Naive thymus-derived CD4-positive, alpha-beta T cell (primary cell): ENCODE results near the gene SPIRE2. TPM values are rescaled to one million over a fixed set of nuclear protein-coding genes. Genes with fewer than 3 reads are reported as not detected.
"Not testable (repeated sequence)": the region's sequence is repeated elsewhere in the genome, so short reads cannot be mapped to it uniquely, and the experiment has no call there.

Experiments used
- ATAC-seq: fragments of 150-1000 bp; cut with Tn5 transposase; 2 replicates; pipeline ENCODE4 v1.10.0; 2021; ENCODE audit warnings: mild to moderate bottlenecking, moderate library complexity
- CTCF ChIA-PET: fragments of 350-600 bp; sonication (Branson Sonifier 250); formaldehyde crosslinking; loops from one replicate; lab custom pipeline; 2021; ENCODE audit warnings: antibody characterized with exemption; lab: Charles Lee
- POLR2A ChIA-PET: fragments of 350-600 bp; sonication (Branson Sonifier 250); formaldehyde crosslinking; loops from one replicate; lab custom pipeline; 2021; ENCODE audit warnings: antibody characterized with exemption, inconsistent platforms; lab: Charles Lee
- DNase-seq, 9 donors: peaks; one replicate each; pipeline versions ENCODE4 v3.0.0 to v3.0.0-alpha.2; 2020 to 2022; ENCODE audit warnings: mixed read lengths in 1 of 9
- H3K27ac ChIP-seq: one replicate; pipeline ENCODE4 v1.7.0; 2013; ENCODE audit warnings: mild to moderate bottlenecking, low read depth, low read length, moderate library complexity
- H3K27me3 ChIP-seq, 2 donors: one replicate each; pipeline ENCODE4 v1.7.0; 2013; ENCODE audit warnings: low read length in 2 of 2, mild to moderate bottlenecking in 2 of 2, moderate library complexity in 2 of 2; ENCODE audit not compliant: control insufficient read depth in 2 of 2, insufficient read depth in 2 of 2
- H3K36me3 ChIP-seq, 3 experiments: 1 replicate in 2 of 3; 2 replicates in 1 of 3; pipeline ENCODE4 v1.7.0; 2013; ENCODE audit warnings: low read length in 3 of 3, mild to moderate bottlenecking in 3 of 3, moderate library complexity in 1 of 3; ENCODE audit not compliant: insufficient read depth in 3 of 3, control insufficient read depth in 2 of 3
- H3K4me1 ChIP-seq, 2 donors: one replicate each; pipeline ENCODE4 v1.7.0; 2013; ENCODE audit warnings: low read length in 2 of 2, mild to moderate bottlenecking in 2 of 2, moderate library complexity in 1 of 2; ENCODE audit not compliant: control insufficient read depth in 2 of 2, insufficient read depth in 2 of 2
- H3K4me3 ChIP-seq: 2 replicates; pipeline ENCODE4 v1.7.0; 2013; ENCODE audit warnings: mild to moderate bottlenecking, low read length
- H3K9me3 ChIP-seq, 3 experiments: 1 replicate in 2 of 3; 2 replicates in 1 of 3; pipeline ENCODE4 v1.7.0; 2013; ENCODE audit warnings: low read length in 3 of 3; ENCODE audit not compliant: control insufficient read depth in 2 of 3
- H3K27ac Mint-ChIP-seq, 9 donors: one replicate each; pipeline ENCODE4 v1.8.0; 2020 to 2022; ENCODE audit warnings: mixed read lengths in 9 of 9, mild to moderate bottlenecking in 8 of 9, moderate library complexity in 5 of 9, inconsistent platforms in 2 of 9
- H3K27me3 Mint-ChIP-seq, 5 donors: one replicate each; pipeline ENCODE4 v1.8.0; 2021 to 2022; ENCODE audit warnings: mixed read lengths in 5 of 5, mild to moderate bottlenecking in 1 of 5
- H3K36me3 Mint-ChIP-seq, 5 donors: one replicate each; pipeline ENCODE4 v1.8.0; 2020 to 2022; ENCODE audit warnings: mixed read lengths in 5 of 5, mild to moderate bottlenecking in 3 of 5, inconsistent platforms in 1 of 5
- H3K4me1 Mint-ChIP-seq, 7 donors: one replicate each; pipeline ENCODE4 v1.8.0; 2020 to 2022; ENCODE audit warnings: mixed read lengths in 7 of 7, mild to moderate bottlenecking in 3 of 7, inconsistent platforms in 1 of 7
- H3K4me3 Mint-ChIP-seq, 10 donors: one replicate each; pipeline ENCODE4 v1.8.0; 2020 to 2022; ENCODE audit warnings: mild to moderate bottlenecking in 10 of 10, mixed read lengths in 10 of 10, moderate library complexity in 6 of 10, inconsistent platforms in 2 of 10
- H3K9me3 Mint-ChIP-seq, 11 donors: one replicate each; pipeline ENCODE4 v1.8.0; 2020 to 2022; ENCODE audit warnings: mixed read lengths in 11 of 11, mild to moderate bottlenecking in 4 of 11, inconsistent platforms in 1 of 11, moderate library complexity in 1 of 11
- intact Hi-C, 2 donors: fragments of 100-400 bp; cut with micrococcal nuclease; formaldehyde crosslinking; loops; one replicate each; pipeline ENCODE4 v1.15.1; 2023
- polyA plus RNA-seq, 2 donors: library from polyadenylated mRNA; unstranded; fragments of 300-500 nt; fragmentation: Illumina TruSeq; gene quantifications; one replicate each; pipeline ENCODE4 v1.2.3, GENCODE V29; 2021
- total RNA-seq, 6 experiments: library from RNA in 5 of 6; stranded (reverse) in 5 of 6; gene quantifications; 1 replicate in 5 of 6; 2 replicates in 1 of 6; pipeline ENCODE4 v1.2.3 and lab custom pipeline; 2021 to 2026

Gene SPIRE2
- total and polyA plus RNA-seq, 7 experiments from 2014 or later = 0.32 to 3.5 (median 1.3) TPM

DNA sequence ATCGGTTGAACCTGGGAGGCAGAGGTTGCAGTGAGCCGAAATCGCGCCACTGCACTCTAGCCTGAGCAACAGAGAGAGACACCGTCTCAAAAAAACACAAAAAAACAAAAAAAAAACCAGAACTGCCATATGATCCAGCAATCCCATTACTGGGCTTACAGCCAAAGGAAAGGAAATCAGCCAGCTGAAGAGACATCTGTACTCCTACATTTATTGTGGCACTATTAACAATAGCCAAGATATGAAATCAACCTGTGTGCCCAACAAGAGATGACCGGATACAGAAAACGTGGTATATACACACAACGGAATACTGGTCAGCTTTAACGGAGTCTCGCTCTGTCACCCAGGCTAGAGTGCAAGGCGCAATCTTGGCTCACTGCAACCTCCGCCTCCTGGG is 26.5 kb upstream of the SPIRE2 start:
- no peaks in the 10 kb centered on the region for H3K9me3 Mint-ChIP-seq
- DNase-seq (no peak), ATAC-seq (no peak)
- ChIA-PET CTCF (interaction anchor here (0.6 kb wide), 2 partner anchors 52 to 482 kb away, joined by 3 read pairs; no protein-coding TSS in a partner anchor), POLR2A (no interaction called here)
- no peak overlapping the region for H3K27ac Mint-ChIP-seq
- Histone ChIP-seq H3K4me3 (no peak overlapping the region), H3K4me1 (no peaks in the 10 kb centered on the region), H3K27me3 (no peaks in the 10 kb centered on the region), H3K36me3 (no peaks in the 10 kb centered on the region), H3K27ac (no peak overlapping the region), H3K9me3 (no peaks in the 10 kb centered on the region)
- peaks cover 0 to 28% (median 0%) of the 10 kb centered on the region in 5 donors for H3K36me3 Mint-ChIP-seq
- no peaks in the 10 kb centered on the region for H3K4me1 Mint-ChIP-seq
- no peak overlapping the region for H3K4me3 Mint-ChIP-seq
- no peaks in the 10 kb centered on the region for H3K27me3 Mint-ChIP-seq
- intact Hi-C loops = no loop called here

DNA sequence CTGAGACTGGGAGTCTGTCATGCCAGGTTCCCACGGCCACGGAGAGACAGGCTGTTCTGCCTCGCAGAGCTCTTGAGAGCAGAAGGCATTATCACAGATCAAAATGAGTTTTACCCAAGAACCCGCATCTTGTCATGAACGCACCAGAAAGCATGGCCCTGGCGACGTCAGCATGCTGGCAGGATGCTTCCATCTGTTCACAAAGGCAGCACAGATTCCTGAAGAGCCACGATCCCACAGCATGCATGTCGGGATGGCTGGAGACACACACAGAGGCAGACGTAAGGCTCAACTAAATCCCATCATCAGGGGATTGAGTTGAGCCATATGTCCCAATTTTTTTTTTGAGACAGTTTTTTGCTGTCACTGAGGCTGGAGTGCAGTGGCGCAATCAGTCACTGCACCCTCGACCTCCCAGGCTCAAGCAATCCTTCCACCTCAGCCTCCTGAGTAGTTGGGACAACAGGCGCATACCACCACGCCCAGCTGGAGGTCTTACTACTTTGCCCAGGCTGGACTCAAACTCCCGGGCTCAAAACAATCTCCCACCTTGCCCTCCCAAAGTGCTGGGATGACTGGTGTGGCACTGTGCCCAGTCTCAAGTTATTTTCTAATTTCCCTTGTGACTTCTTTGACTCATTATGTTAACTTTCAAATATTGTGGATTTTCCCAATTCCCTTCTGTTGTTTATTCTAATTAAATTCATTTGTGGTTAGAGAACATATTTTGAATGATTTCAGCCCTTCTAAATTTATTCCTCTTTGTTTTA is 23.0 kb upstream of the SPIRE2 start:
- DNase-seq (no peak), ATAC-seq (no peak)
- no peaks in the 10 kb centered on the region for H3K36me3 ChIP-seq
- peak overlapping the region in 1 of 10 donors; percentile 53 for H3K4me3 Mint-ChIP-seq
- CTCF ChIA-PET = no interaction called here
- no peaks in the 10 kb centered on the region for H3K4me1 ChIP-seq
- POLR2A ChIA-PET = no interaction called here
- H3K36me3 Mint-ChIP-seq = peaks cover 0 to 23% (median 0%) of the 10 kb centered on the region in 5 donors
- no peak overlapping the region for H3K4me3 ChIP-seq
- intact Hi-C loops = no loop called here
- H3K9me3 Mint-ChIP-seq = peaks cover 0 to 1% (median 0%) of the 10 kb centered on the region in 11 donors
- no peaks in the 10 kb centered on the region for H3K27me3 ChIP-seq
- H3K4me1 Mint-ChIP-seq = no peaks in the 10 kb centered on the region
- H3K27me3 Mint-ChIP-seq = no peaks in the 10 kb centered on the region
- no peaks in the 10 kb centered on the region for H3K9me3 ChIP-seq
- no peak overlapping the region for H3K27ac Mint-ChIP-seq
- H3K27ac ChIP-seq = no peak overlapping the region

DNA sequence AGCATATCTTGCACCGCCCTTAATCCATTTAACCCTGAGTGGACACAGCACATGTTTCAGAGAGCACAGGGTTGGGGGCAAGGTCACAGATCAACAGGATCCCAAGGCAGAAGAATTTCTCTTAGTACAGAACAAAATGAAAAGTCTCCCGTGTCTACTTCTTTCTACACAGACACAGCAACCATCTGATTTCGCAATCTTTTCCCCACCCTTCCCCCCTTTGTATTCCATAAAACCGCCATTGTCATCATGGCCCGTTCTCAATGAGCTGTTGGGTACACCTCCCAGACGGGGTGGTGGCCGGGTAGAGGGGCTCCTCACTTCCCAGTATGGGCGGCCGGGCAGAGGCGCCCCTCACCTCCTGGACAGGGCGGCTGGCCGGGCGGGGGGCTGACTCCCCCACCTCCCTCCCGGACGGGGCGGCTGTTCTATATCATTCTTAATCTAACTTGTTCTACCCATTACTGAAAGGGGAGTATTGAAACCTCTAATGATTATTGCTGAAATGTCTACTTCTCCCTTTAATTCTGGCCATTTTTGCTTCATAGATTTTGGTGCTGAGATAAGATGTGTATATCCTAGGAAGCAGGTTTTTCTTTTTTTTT is 21.6 kb upstream of the SPIRE2 start:
- H3K9me3 ChIP-seq, intact Hi-C loops, H3K27me3 ChIP-seq, H3K4me3 Mint-ChIP-seq, H3K9me3 Mint-ChIP-seq, CTCF ChIA-PET, H3K4me1 ChIP-seq, H3K27ac Mint-ChIP-seq, H3K27me3 Mint-ChIP-seq, ATAC-seq, H3K4me3 ChIP-seq, H3K36me3 ChIP-seq, DNase-seq, H3K4me1 Mint-ChIP-seq, H3K27ac ChIP-seq: not testable (repeated sequence)
- POLR2A ChIA-PET = interaction anchor here (0.6 kb wide), 1 partner anchor 36 kb away, joined by 3 read pairs; no protein-coding TSS in a partner anchor
- peaks cover 0 to 21% (median 0%) of the 10 kb centered on the region in 5 donors for H3K36me3 Mint-ChIP-seq

DNA sequence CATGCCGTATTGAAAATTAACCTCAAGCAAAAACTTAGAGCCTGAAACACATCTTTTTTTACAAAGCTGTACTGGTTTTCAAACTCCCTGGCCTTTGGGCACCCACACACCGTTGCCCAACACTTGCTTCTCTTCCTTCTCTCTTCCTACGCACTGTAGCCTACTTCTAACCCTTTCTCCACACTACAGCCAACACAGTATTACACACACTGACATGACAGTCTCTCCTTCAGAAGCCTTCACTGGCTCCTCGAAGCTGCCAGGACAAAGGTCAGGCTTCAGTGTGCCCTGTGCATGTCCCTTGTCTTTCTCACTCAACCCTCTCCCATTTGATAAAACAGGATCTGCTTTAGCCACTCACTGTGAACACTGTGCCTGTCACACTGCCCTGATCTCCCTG is 19.8 kb upstream of the SPIRE2 start:
- Histone ChIP-seq H3K27me3 (no peaks in the 10 kb centered on the region), H3K4me3 (no peak overlapping the region), H3K27ac (no peak overlapping the region), H3K4me1 (no peaks in the 10 kb centered on the region), H3K9me3 (no peaks in the 10 kb centered on the region), H3K36me3 (no peaks in the 10 kb centered on the region)
- ATAC-seq (no peak), DNase-seq (no peak)
- Mint-ChIP-seq H3K27me3 (no peaks in the 10 kb centered on the region), H3K36me3 (peaks cover 0 to 15% (median 0%) of the 10 kb centered on the region in 5 donors), H3K4me3 (no peak overlapping the region), H3K4me1 (peaks cover 0 to 5% (median 0%) of the 10 kb centered on the region in 7 donors), H3K9me3 (peaks cover 0 to 1% (median 0%) of the 10 kb centered on the region in 11 donors), H3K27ac (no peak overlapping the region)
- intact Hi-C loops = no loop called here
- POLR2A ChIA-PET = interaction anchor here (0.7 kb wide), 1 partner anchor 122 kb away, joined by 3 read pairs; the partner anchor contains the start of gene CDK10
- CTCF ChIA-PET = interaction anchor here (0.6 kb wide), 1 partner anchor 69 kb away, joined by 4 read pairs; no protein-coding TSS in a partner anchor

DNA sequence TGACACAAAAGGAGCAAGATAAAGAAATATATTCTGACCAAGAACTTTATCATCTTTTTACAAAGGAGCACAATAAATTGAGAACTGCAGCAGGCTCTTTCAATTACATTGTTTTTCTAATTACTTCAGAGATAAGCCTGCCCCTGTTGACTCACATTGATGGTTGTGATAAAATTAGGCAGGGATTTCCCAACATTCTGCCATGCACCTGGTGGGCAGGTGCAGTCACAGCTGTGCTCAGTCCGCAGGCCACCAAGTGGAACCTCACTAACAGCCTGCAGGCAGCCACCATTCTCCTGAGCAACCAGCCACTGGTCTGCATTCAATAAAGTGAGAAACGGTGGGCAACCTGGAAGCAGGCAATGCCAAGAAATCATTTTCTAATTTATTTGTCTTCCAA is 17.0 kb upstream of the SPIRE2 start:
- H3K4me3 Mint-ChIP-seq = no peak overlapping the region
- H3K36me3 Mint-ChIP-seq = peaks cover 0 to 11% (median 0%) of the 10 kb centered on the region in 5 donors
- no peak overlapping the region for H3K27ac Mint-ChIP-seq
- H3K9me3 Mint-ChIP-seq = peaks cover 0 to 1% (median 0%) of the 10 kb centered on the region in 11 donors
- no peaks in the 10 kb centered on the region for H3K27me3 Mint-ChIP-seq
- no peak overlapping the region for H3K4me3 ChIP-seq
- H3K9me3 ChIP-seq = no peaks in the 10 kb centered on the region
- H3K27me3 ChIP-seq = no peaks in the 10 kb centered on the region
- no peaks in the 10 kb centered on the region for H3K4me1 ChIP-seq
- ATAC-seq = no peak
- no peak for DNase-seq
- ChIA-PET POLR2A (interaction anchor here (0.7 kb wide), 1 partner anchor 49 kb away, joined by 3 read pairs; no protein-coding TSS in a partner anchor), CTCF (no interaction called here)
- H3K36me3 ChIP-seq = no peaks in the 10 kb centered on the region
- intact Hi-C loops = no loop called here
- peaks cover 0 to 16% (median 0%) of the 10 kb centered on the region in 7 donors for H3K4me1 Mint-ChIP-seq
- H3K27ac ChIP-seq = no peak overlapping the region

DNA sequence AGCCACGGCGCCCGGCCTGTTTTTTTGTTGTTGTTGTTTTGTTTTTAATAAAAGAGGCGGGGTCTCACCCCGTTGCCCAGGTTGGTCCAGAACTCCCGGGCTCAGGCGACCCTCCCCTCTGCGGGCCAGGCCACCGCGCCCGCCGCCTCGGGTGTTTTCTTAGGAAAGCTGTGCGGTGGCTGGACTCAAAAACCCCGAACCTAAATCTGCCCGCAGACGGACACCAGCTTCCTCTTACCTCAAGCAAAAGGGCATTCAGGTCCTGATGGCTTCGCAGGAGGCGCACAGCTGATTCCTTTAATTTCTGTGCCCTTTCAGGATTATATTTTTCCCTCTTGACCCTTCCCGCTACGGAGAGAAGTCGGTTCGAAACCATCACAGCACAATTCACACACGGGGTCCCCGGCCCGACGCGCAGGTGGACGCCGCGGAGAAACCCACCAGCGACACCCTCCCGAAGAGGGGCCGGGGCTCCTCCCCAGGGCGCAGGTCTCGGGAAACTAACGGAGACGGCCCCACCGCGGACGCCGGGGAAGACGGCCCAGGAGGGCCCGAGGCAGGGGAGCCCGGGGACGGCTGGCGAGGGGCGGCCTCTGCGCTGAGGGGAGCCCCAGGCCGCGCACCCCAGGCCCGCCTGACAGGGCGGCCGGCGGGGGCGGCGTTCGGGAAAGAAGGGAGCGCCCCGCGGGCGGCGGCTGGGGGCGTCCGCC is 12.5 kb upstream of the SPIRE2 start:
- no peaks in the 10 kb centered on the region for H3K36me3 ChIP-seq
- POLR2A ChIA-PET = interaction anchor here (0.6 to 1.3 kb wide), 3 partner anchors 41 to 92 kb away, joined by 3 to 5 read pairs (median 3); no protein-coding TSS in a partner anchor
- peaks cover 10 to 29% (median 20%) of the 10 kb centered on the region in 7 donors for H3K4me1 Mint-ChIP-seq
- intact Hi-C loops = loop anchor here (1.0 to 5.0 kb wide), 10 partner anchors 13 to 307 kb away; partner anchors contain the start of genes SPIRE2 (in 2 of the 2), TCF25 (in 2 of the 2), MC1R (in 1 of the 2) and RPL13 (in 1 of the 2)
- CTCF ChIA-PET = interaction anchor here (0.6 kb wide), 1 partner anchor 89 kb away, joined by 3 read pairs; no protein-coding TSS in a partner anchor
- peaks cover 3 to 4% of the 10 kb centered on the region in 2 donors for H3K4me1 ChIP-seq
- no peaks in the 10 kb centered on the region for H3K9me3 ChIP-seq
- peaks cover 0 to 2% (median 0%) of the 10 kb centered on the region in 5 donors for H3K36me3 Mint-ChIP-seq
- DNase-seq (no peak), ATAC-seq (peak; percentile 14)
- H3K4me3 Mint-ChIP-seq = peak overlapping the region; percentile 68 to 89 (median 80)
- H3K27me3 Mint-ChIP-seq = no peaks in the 10 kb centered on the region
- no peaks in the 10 kb centered on the region for H3K27me3 ChIP-seq
- H3K4me3 ChIP-seq = peak overlapping the region; percentile 37
- H3K9me3 Mint-ChIP-seq = no peaks in the 10 kb centered on the region
- H3K27ac Mint-ChIP-seq = peak overlapping the region in 1 of 9 donors; percentile 66
- peak overlapping the region; percentile 13 for H3K27ac ChIP-seq
